Small intestine (tissue), 7 donors: ENCODE results near the gene TTC7B. TPM values are rescaled to one million over a fixed set of nuclear protein-coding genes. Genes with fewer than 3 reads are reported as not detected.

Source experiments
- DNase-seq, 2 donors: peaks; one replicate each; pipeline versions ENCODE4 v3.0.0 to v3.0.0-alpha.2; 2013
- FAIRE-seq: peaks from 2 replicates; lab custom pipeline; 2012; peaks lifted over from hg19 to GRCh38; lab: Jason Lieb, UNC
- H3K27ac ChIP-seq, 3 donors: one replicate each; pipeline ENCODE4 v1.5.1; 2013; ENCODE audit warnings: low read length in 2 of 3, mild to moderate bottlenecking in 2 of 3, control low read depth in 1 of 3, inconsistent platforms in 1 of 3, low read depth in 1 of 3, moderate library complexity in 1 of 3
- H3K27me3 ChIP-seq, 3 donors: one replicate each; pipeline ENCODE4 v1.6.1; 2013; ENCODE audit warnings: low read length in 3 of 3, inconsistent platforms in 1 of 3; ENCODE audit not compliant: control insufficient read depth in 3 of 3, insufficient read depth in 3 of 3
- H3K36me3 ChIP-seq, 3 donors: one replicate each; pipeline ENCODE4 v1.6.1; 2013; ENCODE audit warnings: low read length in 3 of 3, inconsistent platforms in 1 of 3, low read depth in 1 of 3, mild to moderate bottlenecking in 1 of 3, moderate library complexity in 1 of 3; ENCODE audit not compliant: control insufficient read depth in 3 of 3, insufficient read depth in 2 of 3
- H3K4me1 ChIP-seq, 3 donors: one replicate each; pipeline ENCODE4 v1.6.1; 2013; ENCODE audit warnings: low read length in 2 of 3, inconsistent platforms in 1 of 3, low read depth in 1 of 3, mild to moderate bottlenecking in 1 of 3, moderate library complexity in 1 of 3; ENCODE audit not compliant: control insufficient read depth in 3 of 3, insufficient read depth in 2 of 3
- H3K4me3 ChIP-seq, 3 donors: one replicate each; pipeline ENCODE4 v1.5.1; 2013; ENCODE audit warnings: low read length in 3 of 3, control low read depth in 1 of 3, inconsistent platforms in 1 of 3, low read depth in 1 of 3, mild to moderate bottlenecking in 1 of 3, moderate library complexity in 1 of 3
- H3K9me3 ChIP-seq, 2 donors: one replicate each; pipeline ENCODE4 v1.6.1; 2013; ENCODE audit warnings: low read depth in 1 of 2, low read length in 1 of 2; ENCODE audit not compliant: control insufficient read depth in 2 of 2, insufficient read depth in 1 of 2
- WGBS, 3 donors: extraction: QIAGEN DNeasy Blood & Tissue Kit; methylation state at CpG; one replicate each; pipeline ENCODE4 v1.1.7; 2013; 5-methylcytosine and 5-hydroxymethylcytosine counted together
- polyA plus RNA-seq, 4 donors: library from polyadenylated mRNA; stranded (reverse) in 3 of 4; unstranded in 1 of 4; fragments of 200-250 nt in 3 of 4; fragments of 120-200 nt in 1 of 4; gene quantifications; one replicate each; pipeline versions ENCODE4 v1.2.1 to v1.2.3, GENCODE V29; 2013
- donor health status: healthy with polysubstance abuse.
- donor health status: control.
- donor health status: control.
- donor health status: Bipolar disorder and iron deficiency.
- donor health status: healthy.

The TTC7B gene
- polyA plus RNA-seq, 4 donors = 2.9 to 8.8 (median 4.3) TPM

DNA sequence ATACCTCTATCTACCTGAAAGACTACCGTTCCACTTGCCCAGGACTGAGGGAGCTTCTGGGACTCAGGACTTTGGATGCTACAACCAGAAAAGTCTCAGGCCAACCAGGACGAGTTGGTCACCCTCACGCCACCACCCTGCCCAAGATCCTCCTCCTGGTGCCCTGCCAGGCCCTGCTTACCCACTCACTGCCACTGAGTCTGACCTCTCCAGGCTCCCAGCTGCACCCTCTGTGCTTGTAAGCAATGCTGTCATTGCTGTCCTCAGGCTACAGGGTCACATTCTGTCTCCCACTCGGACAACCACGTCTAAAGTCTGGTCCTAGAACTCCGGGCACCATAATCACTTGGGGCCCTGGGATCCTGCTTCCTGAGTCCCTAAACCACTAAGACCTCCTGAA, 9.2 kb downstream of the TTC7B start:
- no peaks in the 10 kb centered on the region for H3K27me3 ChIP-seq
- no peak overlapping the region for H3K27ac ChIP-seq
- peaks cover 0 to 2% (median 0%) of the 10 kb centered on the region in 3 donors for H3K36me3 ChIP-seq
- FAIRE-seq = no peak
- no peaks in the 10 kb centered on the region for H3K4me1 ChIP-seq
- no peak for DNase-seq
- no peaks in the 10 kb centered on the region for H3K9me3 ChIP-seq
- 83 to 89% (median 84%) methylated on average over 6 of the region's 6 CpGs for WGBS, 3 donors
- H3K4me3 ChIP-seq = no peak overlapping the region

DNA sequence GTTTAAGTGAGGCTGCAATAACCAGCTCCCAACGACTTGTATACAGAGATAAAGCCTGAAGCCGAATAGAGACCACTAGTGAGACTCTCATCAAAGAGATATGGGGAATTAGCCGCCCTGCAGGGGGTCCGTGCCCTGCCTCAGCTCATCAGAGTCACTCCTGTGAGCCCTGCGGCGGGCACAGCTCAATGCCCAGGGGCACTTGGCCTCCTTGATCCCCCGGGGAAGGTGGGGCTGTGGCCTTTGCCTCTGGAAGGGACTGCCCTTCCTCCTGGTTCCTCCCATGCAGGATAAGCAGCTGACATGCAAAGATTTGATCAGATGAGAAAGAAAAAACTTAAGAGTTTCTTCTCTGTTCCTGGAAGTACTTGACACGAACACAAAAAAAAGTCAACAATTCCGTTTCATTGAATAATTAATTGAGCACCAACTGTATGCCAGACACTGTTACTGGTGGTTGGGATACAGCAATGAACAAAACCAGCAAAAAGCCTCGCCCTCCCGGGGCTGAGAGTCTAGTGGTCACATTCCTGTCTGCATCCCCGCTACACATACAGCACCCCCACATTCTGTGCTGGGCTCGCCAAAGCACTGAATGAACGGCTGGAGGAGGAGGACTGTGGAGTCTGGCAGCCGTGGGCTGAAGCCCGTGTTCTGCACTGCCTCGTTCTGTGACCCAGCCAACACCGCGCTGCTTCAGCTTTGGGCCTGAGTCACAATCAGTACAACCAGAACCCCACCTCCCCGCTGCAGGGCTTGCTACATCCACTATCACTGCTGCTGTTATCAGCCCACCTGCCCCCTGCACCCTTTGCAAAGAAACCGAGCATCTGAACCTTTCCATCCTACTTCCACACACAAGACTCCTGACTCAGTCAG, 10.3 kb downstream of the TTC7B start:
- Histone ChIP-seq H3K4me1 (no peaks in the 10 kb centered on the region), H3K9me3 (no peaks in the 10 kb centered on the region), H3K27me3 (no peaks in the 10 kb centered on the region), H3K36me3 (peaks cover 0 to 2% (median 0%) of the 10 kb centered on the region in 3 donors), H3K27ac (no peak overlapping the region), H3K4me3 (no peak overlapping the region)
- WGBS, 3 donors = 67 to 70% (median 70%) methylated on average over 21 of the region's 21 CpGs
- DNase-seq (no peak), FAIRE-seq (no peak)

DNA sequence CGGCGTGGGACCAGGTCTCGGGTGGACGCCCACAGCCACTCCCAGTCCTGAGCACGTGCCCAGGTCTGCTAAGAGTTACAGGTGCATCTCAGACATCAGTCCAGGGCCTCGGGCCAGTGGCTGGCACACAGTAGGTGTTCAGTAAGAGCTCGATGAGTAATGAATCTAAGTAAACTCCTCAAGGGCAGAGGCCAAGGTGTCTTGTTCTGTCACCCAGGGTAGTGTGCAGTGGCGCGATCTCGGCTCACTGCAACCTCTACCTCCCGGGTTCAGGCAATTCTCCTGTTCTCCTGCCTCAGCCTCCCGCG, 11.2 kb downstream of the TTC7B start:
- H3K9me3 ChIP-seq = no peaks in the 10 kb centered on the region
- FAIRE-seq (no peak), DNase-seq (no peak)
- no peak overlapping the region for H3K4me3 ChIP-seq
- H3K27me3 ChIP-seq = no peaks in the 10 kb centered on the region
- 82 to 93% (median 93%) methylated on average over 13 of the region's 13 CpGs for WGBS, 3 donors
- no peak overlapping the region for H3K27ac ChIP-seq
- no peaks in the 10 kb centered on the region for H3K4me1 ChIP-seq
- peaks cover 0 to 2% (median 0%) of the 10 kb centered on the region in 3 donors for H3K36me3 ChIP-seq

DNA sequence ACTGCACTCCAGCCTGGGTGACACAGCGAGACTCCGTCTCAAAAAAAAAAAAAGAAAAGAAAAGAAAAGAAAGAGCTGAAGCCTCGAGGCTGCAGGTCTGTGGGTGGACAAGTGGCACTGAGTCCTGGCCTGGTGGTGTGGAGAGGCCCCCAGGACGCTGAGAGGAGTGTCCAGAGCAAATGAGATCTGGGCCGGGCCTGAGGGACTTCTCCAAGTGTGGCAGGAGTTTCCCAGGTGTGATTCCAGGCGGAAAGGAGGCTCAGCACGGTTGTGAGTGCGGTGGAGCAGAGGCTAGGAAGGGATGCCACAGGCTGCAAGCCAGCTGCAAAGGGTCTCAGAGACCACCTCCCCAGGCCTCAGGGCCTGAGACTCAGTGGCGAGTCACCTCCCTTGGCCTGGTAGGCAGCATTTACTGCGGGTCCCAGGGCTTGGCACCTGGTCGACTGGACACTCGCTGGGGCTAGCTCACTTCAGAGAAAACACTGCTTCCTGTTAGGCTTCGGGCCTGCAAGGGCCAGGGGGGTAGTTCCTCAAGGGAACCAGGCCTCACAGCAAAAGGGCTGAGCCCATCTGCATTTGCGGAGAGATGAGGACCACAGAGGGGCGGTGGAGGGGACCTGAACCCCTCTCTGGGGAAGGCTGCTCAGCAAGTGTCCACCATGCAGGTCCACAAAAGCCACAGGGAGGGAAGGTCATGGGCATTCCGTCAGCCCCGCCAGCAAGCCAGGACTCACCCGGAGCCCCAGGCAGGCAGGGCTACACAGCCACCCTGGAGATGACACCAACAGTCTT, 11.7 kb downstream of the TTC7B start:
- Histone ChIP-seq H3K27ac (peak overlapping the region in 1 of 3 donors; percentile 52), H3K36me3 (peaks cover 0 to 2% (median 0%) of the 10 kb centered on the region in 3 donors), H3K4me3 (no peak overlapping the region), H3K4me1 (no peaks in the 10 kb centered on the region), H3K9me3 (no peaks in the 10 kb centered on the region), H3K27me3 (no peaks in the 10 kb centered on the region)
- DNase-seq (no peak), FAIRE-seq (no peak)
- WGBS, 3 donors = 86 to 87% (median 86%) methylated on average over 17 to 18 of the region's 18 CpGs

DNA sequence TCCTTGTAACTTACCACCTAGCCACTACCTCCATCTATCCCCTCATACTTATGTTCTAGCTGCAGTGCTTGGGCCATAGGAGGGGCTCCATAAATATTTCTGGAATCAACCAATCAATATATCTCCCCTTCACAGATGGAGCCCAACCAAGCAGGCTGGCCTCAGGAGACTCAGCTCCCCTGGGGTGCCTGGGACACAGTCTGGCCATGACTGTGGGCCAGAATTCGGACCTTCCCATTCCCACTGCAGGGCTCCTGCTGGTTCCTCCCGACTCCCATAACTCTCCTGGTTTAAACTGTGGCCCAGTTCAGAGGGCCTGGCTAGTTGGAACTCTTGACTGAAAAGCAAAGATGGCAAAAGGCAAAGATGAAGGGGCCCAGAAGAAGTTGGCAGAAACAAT, 13.0 kb downstream of the TTC7B start:
- Histone ChIP-seq H3K36me3 (peaks cover 0 to 2% (median 0%) of the 10 kb centered on the region in 3 donors), H3K27ac (peak overlapping the region in 1 of 3 donors; percentile 47), H3K27me3 (no peaks in the 10 kb centered on the region), H3K4me3 (no peak overlapping the region), H3K9me3 (no peaks in the 10 kb centered on the region), H3K4me1 (no peaks in the 10 kb centered on the region)
- DNase-seq (no peak), FAIRE-seq (no peak)
- 76 to 92% (median 86%) methylated on average over 2 of the region's 2 CpGs for WGBS, 3 donors

DNA sequence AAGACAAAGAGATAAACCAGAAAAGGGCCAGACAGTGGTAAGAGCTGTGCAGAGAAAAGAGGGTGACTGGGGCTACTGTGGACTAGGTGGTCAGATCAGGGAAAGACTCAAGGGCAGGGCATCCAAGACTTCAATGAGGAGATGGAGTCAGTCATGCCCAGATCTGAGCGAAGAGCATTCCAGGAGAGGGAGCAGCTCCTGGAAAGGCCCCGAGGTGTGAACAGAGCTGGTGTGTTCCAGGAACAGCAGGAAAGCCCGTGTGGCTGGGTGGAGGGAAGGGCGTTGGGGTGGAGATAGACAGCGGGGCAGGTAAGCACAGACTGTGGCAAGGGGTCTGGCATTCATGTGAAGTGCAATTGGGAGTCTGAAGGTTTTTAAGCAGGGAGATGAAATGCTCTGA, 16.8 kb downstream of the TTC7B start:
- no peak for FAIRE-seq
- H3K4me1 ChIP-seq = no peaks in the 10 kb centered on the region
- H3K9me3 ChIP-seq = no peaks in the 10 kb centered on the region
- no peak for DNase-seq
- H3K27ac ChIP-seq = no peak overlapping the region
- H3K4me3 ChIP-seq = no peak overlapping the region
- no peaks in the 10 kb centered on the region for H3K27me3 ChIP-seq
- peaks cover 0 to under 1% (median 0%) of the 10 kb centered on the region in 3 donors for H3K36me3 ChIP-seq
- 75 to 84% (median 79%) methylated on average over 5 of the region's 5 CpGs for WGBS, 3 donors

DNA sequence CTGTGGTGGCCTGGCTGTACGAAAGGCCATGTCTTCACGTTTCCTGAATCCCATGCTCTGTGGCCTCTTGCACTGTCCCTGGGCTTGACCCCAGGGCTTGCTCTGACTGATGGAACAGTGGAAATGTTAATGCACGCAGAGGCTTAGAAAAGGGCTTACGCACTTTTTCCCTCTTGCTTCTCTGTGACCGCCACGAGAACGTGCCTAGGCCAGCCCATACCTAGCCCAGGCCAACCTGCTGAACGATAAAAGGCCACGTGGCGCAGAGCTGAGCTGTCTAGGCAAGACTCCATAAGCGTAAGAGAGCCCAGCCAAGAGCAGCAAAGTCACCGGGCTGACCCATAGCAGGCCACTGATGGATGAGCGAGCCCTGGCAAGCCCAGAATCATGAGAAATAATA, 18.3 kb downstream of the TTC7B start:
- H3K27ac ChIP-seq = no peak overlapping the region
- H3K4me1 ChIP-seq = no peaks in the 10 kb centered on the region
- no peaks in the 10 kb centered on the region for H3K9me3 ChIP-seq
- no peaks in the 10 kb centered on the region for H3K27me3 ChIP-seq
- H3K36me3 ChIP-seq = no peaks in the 10 kb centered on the region
- 83 to 94% (median 94%) methylated on average over 13 of the region's 13 CpGs for WGBS, 3 donors
- DNase-seq (no peak), FAIRE-seq (no peak)
- H3K4me3 ChIP-seq = no peak overlapping the region

DNA sequence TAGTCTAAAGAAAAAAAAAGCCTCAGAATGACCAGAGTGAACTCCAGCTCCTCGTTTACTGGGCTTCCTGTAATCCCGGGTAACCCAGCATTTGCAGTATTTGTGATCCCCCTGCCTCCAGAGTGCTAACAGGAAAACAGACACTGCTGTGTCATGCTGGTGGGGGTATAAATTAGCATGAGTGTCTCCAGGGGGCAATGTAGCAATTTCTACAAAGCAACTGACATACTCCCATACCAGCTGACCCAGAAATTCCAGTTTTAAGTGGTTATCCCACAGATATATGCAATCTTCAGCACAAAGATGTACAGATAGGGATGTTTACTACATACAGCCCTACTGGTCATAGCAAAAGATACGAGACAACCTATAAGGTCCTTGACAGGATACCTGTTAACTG, 18.8 kb downstream of the TTC7B start:
- no peak for FAIRE-seq
- DNase-seq = no peak
- Histone ChIP-seq H3K27me3 (no peaks in the 10 kb centered on the region), H3K9me3 (no peaks in the 10 kb centered on the region), H3K4me1 (no peaks in the 10 kb centered on the region), H3K36me3 (no peaks in the 10 kb centered on the region), H3K27ac (no peak overlapping the region), H3K4me3 (no peak overlapping the region)
- 67 to 82% (median 69%) methylated on average over 3 of the region's 3 CpGs for WGBS, 3 donors
